ENCODE measurements around the gene PLA1A. TPM values are rescaled to one million over a fixed set of nuclear protein-coding genes. Genes with fewer than 3 reads are reported as not detected.

Gene PLA1A
- total RNA-seq, 1 experiment from 2014 or later: not detected

GRCh38 chr3:119628390-119628789 lies 30.7 kb downstream of the PLA1A start:
- no TSS peak for BruUV-seq (replicated peaks)
- peaks cover 5% of the 10 kb centered on the region for H3K4me1 ChIP-seq (ENCODE audit: insufficient read depth, low read length, poor library complexity, severe bottlenecking)
- no peak overlapping the region for H3K27ac ChIP-seq (ENCODE audit: low read depth, low read length, poor library complexity, severe bottlenecking)
- ChIA-PET CTCF (no interaction called here), POLR2A (ENCODE audit: low non-redundant PET) (no interaction called here)
- H3K36me3 ChIP-seq (ENCODE audit: insufficient read depth, low read length, poor library complexity, severe bottlenecking): no peaks in the 10 kb centered on the region
- intact Hi-C loops (cut with micrococcal nuclease; ENCODE audit: unreplicated experiment): no loop called here
- TF ChIP-seq EZH2 (IDR thresholded peaks at IDR 0.05; ENCODE audit: borderline replicate concordance, low read depth, low read length, poor library complexity, severe bottlenecking) (no peak), CTCF (conservative IDR thresholded peaks at IDR 0.05; ENCODE audit: low read depth, low read length) (no peak)
- no peaks in the 10 kb centered on the region for H3K27me3 ChIP-seq (replicated peaks; ENCODE audit: insufficient read depth, low read depth, low read length, poor library complexity)
- DNase-seq (ENCODE audit: low spot score): no peak
- H3K4me3 ChIP-seq (ENCODE audit: low read depth, low read length, poor library complexity, severe bottlenecking): no peak overlapping the region
- no peaks in the 10 kb centered on the region for H3K9me3 ChIP-seq (ENCODE audit: low read depth, low read length, poor library complexity, severe bottlenecking)

- ChIA-PET CTCF (no interaction called here), POLR2A (ENCODE audit: low non-redundant PET) (no interaction called here)
- no peak for DNase-seq (ENCODE audit: low spot score)
- intact Hi-C loops (cut with micrococcal nuclease; ENCODE audit: unreplicated experiment): no loop called here
- no TSS peak for BruUV-seq (replicated peaks)
- Histone ChIP-seq H3K9me3 (ENCODE audit: low read depth, low read length, poor library complexity, severe bottlenecking) (no peaks in the 10 kb centered on the region), H3K27ac (ENCODE audit: low read depth, low read length, poor library complexity, severe bottlenecking) (no peak overlapping the region), H3K36me3 (ENCODE audit: insufficient read depth, low read length, poor library complexity, severe bottlenecking) (no peaks in the 10 kb centered on the region), H3K4me3 (ENCODE audit: low read depth, low read length, poor library complexity, severe bottlenecking) (no peak overlapping the region), H3K27me3 (replicated peaks; ENCODE audit: insufficient read depth, low read depth, low read length, poor library complexity) (no peaks in the 10 kb centered on the region), H3K4me1 (ENCODE audit: insufficient read depth, low read length, poor library complexity, severe bottlenecking) (peaks cover 5% of the 10 kb centered on the region)
- TF ChIP-seq CTCF (conservative IDR thresholded peaks at IDR 0.05; ENCODE audit: low read depth, low read length) (no peak), EZH2 (IDR thresholded peaks at IDR 0.05; ENCODE audit: borderline replicate concordance, low read depth, low read length, poor library complexity, severe bottlenecking) (no peak)
These were observed 31.2 kb downstream of the PLA1A start for GRCh38 chr3:119628816-119629445.

- Histone ChIP-seq H3K4me3 (ENCODE audit: low read depth, low read length, poor library complexity, severe bottlenecking) (no peak overlapping the region), H3K27ac (ENCODE audit: low read depth, low read length, poor library complexity, severe bottlenecking) (no peak overlapping the region), H3K36me3 (ENCODE audit: insufficient read depth, low read length, poor library complexity, severe bottlenecking) (no peaks in the 10 kb centered on the region), H3K27me3 (replicated peaks; ENCODE audit: insufficient read depth, low read depth, low read length, poor library complexity) (no peaks in the 10 kb centered on the region), H3K9me3 (ENCODE audit: low read depth, low read length, poor library complexity, severe bottlenecking) (no peaks in the 10 kb centered on the region), H3K4me1 (ENCODE audit: insufficient read depth, low read length, poor library complexity, severe bottlenecking) (peaks cover 5% of the 10 kb centered on the region)
- ChIA-PET CTCF (no interaction called here), POLR2A (ENCODE audit: low non-redundant PET) (no interaction called here)
- BruUV-seq (replicated peaks): no TSS peak
- no peak for DNase-seq (ENCODE audit: low spot score)
- intact Hi-C loops (cut with micrococcal nuclease; ENCODE audit: unreplicated experiment): no loop called here
- no peak for TF ChIP-seq EZH2 (IDR thresholded peaks at IDR 0.05; ENCODE audit: borderline replicate concordance, low read depth, low read length, poor library complexity, severe bottlenecking)
These were observed 32.6 kb downstream of the PLA1A start for GRCh38 chr3:119630128-119630879.

All from A673 (cell line).